KMS-11 (cell line): ENCODE data around the gene PRSS48.

Experiments
- H2AFZ ChIP-seq: fragments of 200-600 bp; sonication (generic); 2 replicates; pipeline ENCODE4 v1.6.1; 2016; ENCODE audit warnings: antibody characterized with exemption, mixed run types, low read depth
- H3K27ac ChIP-seq: fragments of 200-600 bp; sonication (generic); 2 replicates; pipeline ENCODE4 v1.6.1; 2016; ENCODE audit warnings: mild to moderate bottlenecking, mixed run types
- H3K27me3 ChIP-seq: fragments of 200-600 bp; sonication (generic); 2 replicates; pipeline ENCODE4 v1.6.1; 2017; ENCODE audit warnings: mild to moderate bottlenecking, low read depth, mixed run types, moderate library complexity; ENCODE audit not compliant: insufficient read depth
- H3K36me3 ChIP-seq: fragments of 200-600 bp; sonication (generic); 2 replicates; pipeline ENCODE4 v1.6.1; 2017; ENCODE audit warnings: mild to moderate bottlenecking, mixed run types; ENCODE audit not compliant: insufficient read depth
- H3K4me1 ChIP-seq: fragments of 200-600 bp; sonication (generic); 2 replicates; pipeline ENCODE4 v1.6.1; 2016; ENCODE audit warnings: mild to moderate bottlenecking, low read depth, mixed run types; ENCODE audit not compliant: poor library complexity, severe bottlenecking
- H3K4me2 ChIP-seq: fragments of 200-600 bp; sonication (generic); 2 replicates; pipeline ENCODE4 v1.7.0; 2016; ENCODE audit warnings: mild to moderate bottlenecking, mixed run types
- H3K4me3 ChIP-seq: fragments of 200-600 bp; sonication (generic); IDR thresholded peaks from 2 replicates; pipeline ENCODE4 v1.6.1; 2017; ENCODE audit warnings: low read depth, low read length, mixed read lengths; ENCODE audit not compliant: insufficient read depth
- H3K79me2 ChIP-seq: fragments of 200-600 bp; sonication (generic); 2 replicates; pipeline ENCODE4 v1.6.1; 2016; ENCODE audit warnings: low read depth, mixed run types; ENCODE audit not compliant: insufficient read depth
- H3K9ac ChIP-seq: fragments of 200-600 bp; sonication (generic); 2 replicates; pipeline ENCODE4 v1.6.1; 2016; ENCODE audit warnings: mild to moderate bottlenecking, mixed run types
- H4K20me1 ChIP-seq: fragments of 200-600 bp; sonication (generic); 2 replicates; pipeline ENCODE4 v1.6.1; 2016; ENCODE audit warnings: mild to moderate bottlenecking, mixed run types; ENCODE audit not compliant: insufficient read depth
- TF ChIP-seq, protein P1 (sequence below): fragments of 200-600 bp; sonication (generic); conservative IDR thresholded peaks from 2 replicates; pipeline ENCODE4 v1.6.1; 2017; ENCODE audit warnings: low read depth, mild to moderate bottlenecking, antibody characterized with exemption, low read length, moderate library complexity, mixed read lengths

PRSS48 gene

DNA sequence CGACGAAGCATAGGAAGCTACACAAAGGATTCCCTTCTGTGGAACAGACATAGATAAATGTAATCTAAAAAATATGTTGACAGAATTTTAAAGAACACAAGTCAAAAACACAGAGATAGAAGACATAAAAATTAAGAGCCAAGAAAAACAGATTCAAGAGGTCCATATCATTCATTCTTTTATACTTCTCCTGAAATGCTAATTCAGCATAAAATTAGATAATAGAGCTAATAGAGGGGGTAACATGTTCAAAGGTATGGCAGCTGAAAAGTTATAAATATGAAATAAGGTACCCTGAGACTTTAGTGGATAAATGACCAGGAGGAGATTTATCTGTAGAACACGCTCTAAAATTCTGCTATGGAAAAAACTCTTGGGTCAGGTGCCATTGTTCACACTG lies 37.4 kb upstream of the PRSS48 start:
- Histone ChIP-seq H3K36me3 (no peaks in the 10 kb centered on the region), H3K79me2 (no peaks in the 10 kb centered on the region), H3K4me3 (no peak overlapping the region), H3K27me3 (no peaks in the 10 kb centered on the region), H3K4me2 (no peak overlapping the region), H4K20me1 (no peaks in the 10 kb centered on the region), H3K9ac (no peak overlapping the region), H3K4me1 (no peaks in the 10 kb centered on the region), H2AFZ (no peak overlapping the region), H3K27ac (no peak overlapping the region)
- TF ChIP-seq, protein P1, sequence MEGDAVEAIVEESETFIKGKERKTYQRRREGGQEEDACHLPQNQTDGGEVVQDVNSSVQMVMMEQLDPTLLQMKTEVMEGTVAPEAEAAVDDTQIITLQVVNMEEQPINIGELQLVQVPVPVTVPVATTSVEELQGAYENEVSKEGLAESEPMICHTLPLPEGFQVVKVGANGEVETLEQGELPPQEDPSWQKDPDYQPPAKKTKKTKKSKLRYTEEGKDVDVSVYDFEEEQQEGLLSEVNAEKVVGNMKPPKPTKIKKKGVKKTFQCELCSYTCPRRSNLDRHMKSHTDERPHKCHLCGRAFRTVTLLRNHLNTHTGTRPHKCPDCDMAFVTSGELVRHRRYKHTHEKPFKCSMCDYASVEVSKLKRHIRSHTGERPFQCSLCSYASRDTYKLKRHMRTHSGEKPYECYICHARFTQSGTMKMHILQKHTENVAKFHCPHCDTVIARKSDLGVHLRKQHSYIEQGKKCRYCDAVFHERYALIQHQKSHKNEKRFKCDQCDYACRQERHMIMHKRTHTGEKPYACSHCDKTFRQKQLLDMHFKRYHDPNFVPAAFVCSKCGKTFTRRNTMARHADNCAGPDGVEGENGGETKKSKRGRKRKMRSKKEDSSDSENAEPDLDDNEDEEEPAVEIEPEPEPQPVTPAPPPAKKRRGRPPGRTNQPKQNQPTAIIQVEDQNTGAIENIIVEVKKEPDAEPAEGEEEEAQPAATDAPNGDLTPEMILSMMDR = no peak

DNA sequence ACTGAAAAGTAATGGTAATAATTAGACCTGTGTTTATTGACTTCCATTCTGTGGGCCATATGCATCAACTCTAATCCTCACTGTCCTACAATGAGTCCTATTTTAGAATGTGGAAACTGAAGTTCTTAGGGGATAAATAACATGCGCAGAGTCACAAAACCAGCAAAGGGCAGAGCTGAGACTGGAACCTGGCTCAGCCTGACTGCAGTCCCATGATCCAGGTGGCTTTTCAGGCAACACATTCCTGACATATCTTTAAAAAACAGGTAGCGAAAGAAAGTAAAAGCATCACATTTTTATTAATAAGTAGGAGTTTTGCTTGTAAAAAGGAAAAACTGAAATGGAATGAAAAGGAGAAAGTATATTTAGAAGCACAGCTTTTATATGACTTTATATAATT lies 34.7 kb upstream of the PRSS48 start:
- Histone ChIP-seq H3K36me3 (no peaks in the 10 kb centered on the region), H3K9ac (no peak overlapping the region), H4K20me1 (no peaks in the 10 kb centered on the region), H3K27ac (no peak overlapping the region), H2AFZ (no peak overlapping the region), H3K27me3 (no peaks in the 10 kb centered on the region), H3K4me2 (no peak overlapping the region), H3K4me3 (no peak overlapping the region), H3K79me2 (no peaks in the 10 kb centered on the region), H3K4me1 (no peaks in the 10 kb centered on the region)
- TF ChIP-seq, protein P1 = no peak

DNA sequence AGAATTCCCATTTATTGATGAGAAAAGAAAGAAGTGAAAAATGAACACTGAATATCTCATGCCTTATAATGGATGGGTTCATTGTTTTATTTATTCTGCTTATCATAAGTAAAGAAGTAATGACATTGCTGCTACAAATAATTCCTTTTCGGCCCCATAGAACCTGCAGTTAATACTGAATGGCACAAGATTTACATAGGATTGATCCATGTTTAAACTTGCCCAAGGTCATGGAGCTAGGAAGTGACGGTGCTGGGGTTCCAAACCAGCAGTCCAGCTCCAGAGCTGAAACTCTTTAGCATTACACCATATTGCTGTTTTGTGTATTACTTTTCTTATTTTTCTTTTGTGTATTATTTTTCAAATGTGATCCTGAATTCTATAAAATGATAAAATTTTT lies 30.2 kb upstream of the PRSS48 start:
- no peak overlapping the region for H3K4me2 ChIP-seq
- TF ChIP-seq, protein P1 = no peak
- no peaks in the 10 kb centered on the region for H3K4me1 ChIP-seq
- no peaks in the 10 kb centered on the region for H3K27me3 ChIP-seq
- H3K9ac ChIP-seq = no peak overlapping the region
- no peak overlapping the region for H3K27ac ChIP-seq
- no peaks in the 10 kb centered on the region for H3K79me2 ChIP-seq
- no peaks in the 10 kb centered on the region for H3K36me3 ChIP-seq
- H3K4me3 ChIP-seq = no peak overlapping the region
- no peaks in the 10 kb centered on the region for H4K20me1 ChIP-seq
- H2AFZ ChIP-seq = no peak overlapping the region

DNA sequence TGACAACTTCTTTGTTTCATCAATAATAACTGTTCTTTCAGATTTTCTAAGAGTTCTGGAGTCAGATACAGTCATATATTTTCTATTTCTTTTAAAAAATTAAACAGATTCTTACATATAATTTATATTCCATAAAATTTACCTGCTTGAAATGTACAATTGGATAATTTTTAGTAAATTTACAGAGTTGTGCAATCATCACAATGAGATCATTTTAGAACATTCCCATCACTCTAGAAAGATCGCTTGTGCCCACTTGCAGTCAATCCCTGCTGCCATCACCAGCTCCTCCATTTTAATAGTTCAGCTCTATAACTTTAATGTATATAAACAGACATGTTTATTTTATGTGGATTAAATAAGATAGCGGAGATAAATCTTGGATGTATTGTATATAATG lies 29.6 kb upstream of the PRSS48 start:
- Histone ChIP-seq H3K36me3 (no peaks in the 10 kb centered on the region), H3K9ac (no peak overlapping the region), H3K79me2 (no peaks in the 10 kb centered on the region), H3K4me3 (no peak overlapping the region), H2AFZ (no peak overlapping the region), H3K27ac (no peak overlapping the region), H3K27me3 (no peaks in the 10 kb centered on the region), H3K4me1 (no peaks in the 10 kb centered on the region), H4K20me1 (no peaks in the 10 kb centered on the region), H3K4me2 (no peak overlapping the region)
- TF ChIP-seq, protein P1 = no peak

DNA sequence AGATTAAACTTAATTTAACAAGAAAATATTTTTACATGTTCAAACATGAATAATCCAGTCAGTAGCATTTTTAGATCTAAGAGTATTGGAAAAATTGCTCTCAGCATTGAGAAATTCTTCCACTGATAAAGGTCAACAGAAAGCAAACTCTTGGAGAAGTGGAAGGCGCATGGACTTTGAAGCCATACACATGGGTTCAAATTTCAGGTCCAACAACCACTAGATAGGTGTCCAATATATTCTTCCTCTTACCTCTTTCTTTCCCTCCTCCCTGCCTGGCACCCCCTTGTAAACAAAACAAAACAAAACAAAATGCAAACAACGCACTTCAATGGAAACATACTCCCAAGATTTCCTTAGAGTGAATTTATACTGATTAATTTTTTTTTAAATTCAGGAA lies 28.4 kb upstream of the PRSS48 start:
- Histone ChIP-seq H3K27me3 (no peaks in the 10 kb centered on the region), H3K36me3 (no peaks in the 10 kb centered on the region)
- TF ChIP-seq, protein P1 = no peak

More for the DNA sequence above, 28.4 kb upstream of the PRSS48 start:
- H3K4me3 ChIP-seq = no peak overlapping the region
- no peaks in the 10 kb centered on the region for H4K20me1 ChIP-seq
- no peak overlapping the region for H3K4me2 ChIP-seq
- no peak overlapping the region for H3K9ac ChIP-seq
- H2AFZ ChIP-seq = no peak overlapping the region
- no peaks in the 10 kb centered on the region for H3K4me1 ChIP-seq
- H3K79me2 ChIP-seq = no peaks in the 10 kb centered on the region
- no peak overlapping the region for H3K27ac ChIP-seq
